ENCODE results near the gene AK5.

- TF ChIP-seq CTCF (IDR thresholded peaks at IDR 0.05) (no peak), ZFX (IDR thresholded peaks at IDR 0.05; ENCODE audit: borderline replicate concordance) (no peak)
Measured at GRCh38 chr1:77399250-77400086, 117.6 kb downstream of the AK5 start.

Measured in 22Rv1 (cell line).